Measurements from ENCODE around the gene TM4SF20. TPM values are rescaled to one million over a fixed set of nuclear protein-coding genes. Genes with fewer than 3 reads are reported as not detected.
"Not testable (repeated sequence)": the region's sequence is repeated elsewhere in the genome, so short reads cannot be mapped to it uniquely, and the experiment has no call there.

Gene TM4SF20
- total RNA-seq, 1 experiment from 2014 or later, result not detected

DNA sequence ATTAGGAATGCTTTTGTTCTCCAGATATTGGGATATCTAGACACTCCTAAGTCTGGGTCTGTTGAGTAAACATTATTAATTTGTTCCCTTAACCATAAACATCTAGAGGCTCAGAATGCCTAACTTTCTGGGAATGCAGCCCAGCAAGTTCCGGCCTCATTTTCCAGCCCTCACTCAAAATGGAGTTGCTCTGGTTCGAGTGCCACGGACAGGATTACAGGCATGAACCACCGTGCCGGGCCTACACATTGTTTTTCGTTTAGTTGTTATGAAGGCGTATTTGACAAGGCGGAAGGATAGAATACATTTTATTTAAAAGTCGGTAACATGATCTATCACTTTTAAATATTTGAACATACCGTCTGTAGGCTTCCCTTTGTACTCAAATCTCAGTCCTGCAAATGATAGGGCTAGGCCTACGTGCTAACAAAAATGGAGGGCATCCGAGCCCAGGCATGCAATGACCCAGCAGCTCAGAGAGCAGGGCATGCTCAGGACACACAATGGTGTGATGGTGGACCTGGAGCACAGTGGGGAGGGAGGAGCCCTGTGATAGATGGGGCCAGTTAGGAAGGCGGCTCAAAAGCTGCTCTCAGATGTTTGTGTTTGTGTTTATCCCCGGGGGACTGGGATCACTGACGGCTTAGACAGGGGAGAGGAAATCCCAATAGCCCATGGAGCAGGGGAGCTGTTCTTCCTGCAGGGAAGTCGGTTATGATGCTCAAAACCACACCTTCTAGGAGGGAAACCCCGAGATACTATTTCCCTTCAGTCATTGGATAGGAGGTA, 11.6 kb upstream of the TM4SF20 start:
- Mint-ChIP-seq H3K9me3 (no peaks in the 10 kb centered on the region), H3K27me3 (ENCODE audit: low read depth) (no peaks in the 10 kb centered on the region), H3K4me1 (peaks cover 12% of the 10 kb centered on the region), H3K4me3 (no peak overlapping the region), H3K27ac (no peak overlapping the region), H3K36me3 (no peaks in the 10 kb centered on the region)
- ATAC-seq (peak; percentile 50; the same call in 1 of the 2 replicates), DNase-seq (ENCODE audit: low spot score) (no peak)
- ChIA-PET CTCF (no interaction called here), POLR2A (no interaction called here)
- TF ChIP-seq, protein P1, sequence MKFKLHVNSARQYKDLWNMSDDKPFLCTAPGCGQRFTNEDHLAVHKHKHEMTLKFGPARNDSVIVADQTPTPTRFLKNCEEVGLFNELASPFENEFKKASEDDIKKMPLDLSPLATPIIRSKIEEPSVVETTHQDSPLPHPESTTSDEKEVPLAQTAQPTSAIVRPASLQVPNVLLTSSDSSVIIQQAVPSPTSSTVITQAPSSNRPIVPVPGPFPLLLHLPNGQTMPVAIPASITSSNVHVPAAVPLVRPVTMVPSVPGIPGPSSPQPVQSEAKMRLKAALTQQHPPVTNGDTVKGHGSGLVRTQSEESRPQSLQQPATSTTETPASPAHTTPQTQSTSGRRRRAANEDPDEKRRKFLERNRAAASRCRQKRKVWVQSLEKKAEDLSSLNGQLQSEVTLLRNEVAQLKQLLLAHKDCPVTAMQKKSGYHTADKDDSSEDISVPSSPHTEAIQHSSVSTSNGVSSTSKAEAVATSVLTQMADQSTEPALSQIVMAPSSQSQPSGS (CRISPR knock-in tag; IDR thresholded peaks at IDR 0.05; ENCODE audit: borderline replicate concordance, low read depth), result no peak

DNA sequence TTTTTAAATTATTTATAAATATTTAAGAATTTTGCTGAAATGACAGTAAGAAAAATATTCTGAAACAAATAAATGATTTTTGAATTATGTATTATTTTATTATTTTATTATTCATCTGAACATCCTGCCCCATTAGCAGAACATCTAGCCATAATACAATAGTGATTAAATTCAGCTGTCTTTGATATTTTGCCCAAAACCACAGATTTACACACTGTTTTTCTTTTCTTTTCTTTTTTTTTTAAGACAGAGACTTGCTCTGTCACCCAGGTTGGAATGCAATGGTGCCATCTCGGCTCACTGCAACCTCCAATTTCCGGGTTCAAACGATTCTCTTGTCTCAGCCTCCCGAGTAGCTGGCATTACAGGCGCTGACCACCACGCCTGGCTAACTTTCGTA, 10.6 kb upstream of the TM4SF20 start:
- ChIA-PET CTCF (no interaction called here), POLR2A (no interaction called here)
- Mint-ChIP-seq H3K27me3 (ENCODE audit: low read depth) (no peaks in the 10 kb centered on the region), H3K4me1 (peaks cover 12% of the 10 kb centered on the region), H3K9me3 (no peaks in the 10 kb centered on the region), H3K36me3 (no peaks in the 10 kb centered on the region), H3K27ac (no peak overlapping the region), H3K4me3 (no peak overlapping the region)
- no peak for ATAC-seq
- no peak for TF ChIP-seq GTF2I (CRISPR knock-in tag; conservative IDR thresholded peaks at IDR 0.05)
- TF ChIP-seq HMGA2 (CRISPR knock-in tag; IDR thresholded peaks at IDR 0.05), result peak; percentile 41; the same call in 1 of the 2 replicates
- no peak for DNase-seq (ENCODE audit: low spot score)

DNA sequence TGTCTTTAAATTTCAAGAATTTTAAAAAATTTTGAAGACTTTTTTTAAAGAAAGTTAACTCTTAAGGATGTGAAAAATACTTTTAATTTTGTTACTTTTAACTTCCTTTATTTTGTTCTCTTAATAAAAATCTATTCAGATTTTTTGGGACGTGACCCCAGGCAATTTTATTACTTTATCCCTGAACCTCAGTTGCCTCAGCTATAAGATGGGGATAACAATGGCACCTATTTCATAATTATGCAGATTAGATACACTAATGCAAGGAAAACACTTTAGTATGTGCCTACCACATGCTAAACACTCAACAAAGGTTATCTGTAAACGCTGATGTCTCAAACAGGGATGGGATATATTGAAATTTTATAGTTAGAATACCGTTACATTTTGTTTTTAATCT, 10.1 kb upstream of the TM4SF20 start:
- Mint-ChIP-seq H3K4me3 (no peak overlapping the region), H3K36me3 (no peaks in the 10 kb centered on the region), H3K4me1 (peaks cover 9% of the 10 kb centered on the region), H3K27me3 (ENCODE audit: low read depth) (no peaks in the 10 kb centered on the region), H3K9me3 (no peaks in the 10 kb centered on the region), H3K27ac (no peak overlapping the region)
- TF ChIP-seq, protein P2, sequence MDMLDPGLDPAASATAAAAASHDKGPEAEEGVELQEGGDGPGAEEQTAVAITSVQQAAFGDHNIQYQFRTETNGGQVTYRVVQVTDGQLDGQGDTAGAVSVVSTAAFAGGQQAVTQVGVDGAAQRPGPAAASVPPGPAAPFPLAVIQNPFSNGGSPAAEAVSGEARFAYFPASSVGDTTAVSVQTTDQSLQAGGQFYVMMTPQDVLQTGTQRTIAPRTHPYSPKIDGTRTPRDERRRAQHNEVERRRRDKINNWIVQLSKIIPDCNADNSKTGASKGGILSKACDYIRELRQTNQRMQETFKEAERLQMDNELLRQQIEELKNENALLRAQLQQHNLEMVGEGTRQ (CRISPR knock-in tag; IDR thresholded peaks at IDR 0.05), result no peak
- no peak for TF ChIP-seq ZNF423 (CRISPR knock-in tag; IDR thresholded peaks at IDR 0.05)
- no peak for TF ChIP-seq ZNF263 (CRISPR knock-in tag; IDR thresholded peaks at IDR 0.05; ENCODE audit: low read depth)
- POLR2A ChIA-PET, result no interaction called here
- DNase-seq (ENCODE audit: low spot score) (no peak), ATAC-seq (no peak)
- CTCF ChIA-PET, result no interaction called here

DNA sequence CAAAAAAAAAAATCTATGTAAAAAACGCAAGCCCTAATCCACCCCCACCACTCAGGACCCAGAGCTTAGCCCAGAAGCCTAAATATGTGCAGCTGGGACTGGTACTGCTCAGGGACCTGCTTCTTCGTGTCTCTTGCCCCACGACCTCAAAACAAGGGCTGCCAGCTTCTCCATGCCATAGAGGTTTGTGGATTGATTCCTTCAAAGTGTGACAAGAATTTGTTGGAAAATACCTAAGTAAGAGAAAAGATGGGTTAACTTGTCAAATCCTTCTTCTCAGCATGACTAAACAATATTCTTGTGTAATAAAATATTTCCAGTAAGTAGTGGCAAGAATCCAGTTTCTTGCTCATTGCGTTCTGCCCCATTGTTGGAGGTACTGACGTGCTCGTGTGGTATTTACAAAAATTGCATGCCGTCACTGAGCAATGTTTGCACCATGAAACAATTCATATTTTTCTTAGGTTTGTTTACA, 9.5 kb upstream of the TM4SF20 start:
- TF ChIP-seq NR1H2 (CRISPR knock-in tag; IDR thresholded peaks at IDR 0.05) (no peak), SMAD3 (CRISPR knock-in tag; IDR thresholded peaks at IDR 0.05; ENCODE audit: borderline replicate concordance) (no peak), PRRX2 (CRISPR knock-in tag; IDR thresholded peaks at IDR 0.05) (no peak), EMX1 (CRISPR knock-in tag; IDR thresholded peaks at IDR 0.05) (no peak), ZNF416 (CRISPR knock-in tag; IDR thresholded peaks at IDR 0.05) (no peak)
- TF ChIP-seq, protein P3, sequence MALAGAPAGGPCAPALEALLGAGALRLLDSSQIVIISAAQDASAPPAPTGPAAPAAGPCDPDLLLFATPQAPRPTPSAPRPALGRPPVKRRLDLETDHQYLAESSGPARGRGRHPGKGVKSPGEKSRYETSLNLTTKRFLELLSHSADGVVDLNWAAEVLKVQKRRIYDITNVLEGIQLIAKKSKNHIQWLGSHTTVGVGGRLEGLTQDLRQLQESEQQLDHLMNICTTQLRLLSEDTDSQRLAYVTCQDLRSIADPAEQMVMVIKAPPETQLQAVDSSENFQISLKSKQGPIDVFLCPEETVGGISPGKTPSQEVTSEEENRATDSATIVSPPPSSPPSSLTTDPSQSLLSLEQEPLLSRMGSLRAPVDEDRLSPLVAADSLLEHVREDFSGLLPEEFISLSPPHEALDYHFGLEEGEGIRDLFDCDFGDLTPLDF (CRISPR knock-in tag; IDR thresholded peaks at IDR 0.05), result no peak
- TF ChIP-seq, protein P4, sequence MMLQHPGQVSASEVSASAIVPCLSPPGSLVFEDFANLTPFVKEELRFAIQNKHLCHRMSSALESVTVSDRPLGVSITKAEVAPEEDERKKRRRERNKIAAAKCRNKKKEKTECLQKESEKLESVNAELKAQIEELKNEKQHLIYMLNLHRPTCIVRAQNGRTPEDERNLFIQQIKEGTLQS (CRISPR knock-in tag; conservative IDR thresholded peaks at IDR 0.05), result no peak
- DNase-seq (ENCODE audit: low spot score), result no peak

DNA sequence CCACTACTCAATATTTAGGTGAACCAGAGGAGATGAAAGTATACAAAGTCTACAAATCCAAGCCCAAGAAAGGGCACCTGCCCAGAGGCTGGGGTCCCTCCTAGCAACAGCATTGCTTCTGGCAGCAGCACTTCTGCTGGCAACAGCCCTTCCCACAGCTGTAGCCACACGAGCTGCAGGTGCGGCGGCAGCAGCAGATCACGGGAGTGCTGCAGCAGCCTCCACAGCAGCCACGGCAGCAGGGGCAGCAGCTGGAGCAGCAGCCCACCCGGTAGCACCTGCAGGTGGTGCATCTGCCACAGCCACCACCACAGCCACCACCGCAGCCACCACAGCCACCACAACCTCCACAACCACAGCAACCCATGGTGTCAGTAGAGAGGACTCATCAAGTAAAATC, 8.5 kb upstream of the TM4SF20 start, which contains the start of gene SCYGR1:
TSS of gene SCYGR1 (minus strand) at position 367 of the 400 bp plus-strand sequence. CDS start at position 367, 0 bp downstream.
- H3K36me3 Mint-ChIP-seq; H3K4me1 Mint-ChIP-seq; H3K27me3 Mint-ChIP-seq (ENCODE audit: low read depth); H3K9me3 Mint-ChIP-seq; DNase-seq (ENCODE audit: low spot score); ATAC-seq; H3K4me3 Mint-ChIP-seq; POLR2A ChIA-PET; CTCF ChIA-PET; H3K27ac Mint-ChIP-seq: not testable (repeated sequence)

More for the DNA sequence above, 9.5 kb upstream of the TM4SF20 start:
- no peak for ATAC-seq
- Mint-ChIP-seq H3K27ac (no peak overlapping the region), H3K9me3 (no peaks in the 10 kb centered on the region), H3K36me3 (no peaks in the 10 kb centered on the region), H3K4me3 (no peak overlapping the region), H3K27me3 (ENCODE audit: low read depth) (no peaks in the 10 kb centered on the region), H3K4me1 (peaks cover 5% of the 10 kb centered on the region)
- ChIA-PET CTCF (no interaction called here), POLR2A (no interaction called here)

Data from WTC11 (cell line).